Stomach (tissue), 4 donors: ENCODE results near the gene TRPV3.

Experiments
- EP300 ChIP-seq: sonication (generic); formaldehyde crosslinking; IDR thresholded peaks from one replicate; pipeline ENCODE4 v1.6.1; 2017; ENCODE audit warnings: antibody characterized with exemption
- POLR2A ChIP-seq, 4 donors: fragments of 450-650 bp; IDR thresholded peaks; one replicate each; pipeline ENCODE4 v1.6.1; 2016; ENCODE audit warnings: antibody characterized with exemption in 4 of 4, control low read depth in 2 of 4, mild to moderate bottlenecking in 1 of 4, moderate library complexity in 1 of 4
- POLR2AphosphoS5 ChIP-seq, 3 donors: sonication (generic); formaldehyde crosslinking; IDR thresholded peaks; one replicate each; pipeline ENCODE4 v1.6.1; 2016; ENCODE audit warnings: antibody characterized with exemption in 3 of 3
- TF ChIP-seq, protein P1 (sequence below), 7 experiments: fragments of 450-650 bp in 4 of 7; fragments of 200-600 bp in 3 of 7; sonication (generic) in 3 of 7; IDR thresholded peaks; one replicate each; pipeline ENCODE4 v1.5.1; 2016 to 2019; ENCODE audit warnings: antibody characterized with exemption in 7 of 7, control low read depth in 2 of 7, mild to moderate bottlenecking in 1 of 7

DNA sequence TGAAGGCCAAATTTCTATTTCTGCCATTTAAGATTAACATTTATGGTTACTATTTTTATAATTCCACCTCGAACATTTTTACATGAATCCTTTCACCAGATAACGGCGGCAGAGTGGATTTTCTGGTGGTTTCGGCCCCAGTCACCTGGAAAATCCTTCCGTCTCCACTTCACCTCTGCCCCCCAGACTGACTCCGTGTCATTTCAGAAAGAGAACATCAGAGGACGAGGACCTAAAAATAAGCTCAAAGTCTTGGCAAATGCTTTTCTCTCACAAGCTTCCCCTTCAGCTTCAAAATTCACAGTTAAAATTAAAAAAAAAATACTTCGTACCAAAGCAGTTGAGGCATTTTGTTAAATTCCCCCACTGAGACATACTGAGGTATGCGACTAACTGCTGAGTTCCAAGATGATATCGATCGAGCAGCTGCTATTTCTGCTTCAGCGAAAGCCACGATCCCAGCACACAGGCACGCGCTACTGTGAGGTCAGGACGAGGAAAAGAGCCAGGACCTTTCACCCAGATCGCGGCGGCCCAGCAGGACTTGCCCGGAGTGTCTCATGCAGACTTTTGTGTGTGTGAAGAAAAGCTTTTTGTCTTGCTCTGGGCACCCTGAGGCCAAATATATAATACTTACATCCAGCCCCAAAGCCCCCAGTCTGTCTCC is 45.0 kb downstream of the TRPV3 start:
- TF ChIP-seq, protein P1, sequence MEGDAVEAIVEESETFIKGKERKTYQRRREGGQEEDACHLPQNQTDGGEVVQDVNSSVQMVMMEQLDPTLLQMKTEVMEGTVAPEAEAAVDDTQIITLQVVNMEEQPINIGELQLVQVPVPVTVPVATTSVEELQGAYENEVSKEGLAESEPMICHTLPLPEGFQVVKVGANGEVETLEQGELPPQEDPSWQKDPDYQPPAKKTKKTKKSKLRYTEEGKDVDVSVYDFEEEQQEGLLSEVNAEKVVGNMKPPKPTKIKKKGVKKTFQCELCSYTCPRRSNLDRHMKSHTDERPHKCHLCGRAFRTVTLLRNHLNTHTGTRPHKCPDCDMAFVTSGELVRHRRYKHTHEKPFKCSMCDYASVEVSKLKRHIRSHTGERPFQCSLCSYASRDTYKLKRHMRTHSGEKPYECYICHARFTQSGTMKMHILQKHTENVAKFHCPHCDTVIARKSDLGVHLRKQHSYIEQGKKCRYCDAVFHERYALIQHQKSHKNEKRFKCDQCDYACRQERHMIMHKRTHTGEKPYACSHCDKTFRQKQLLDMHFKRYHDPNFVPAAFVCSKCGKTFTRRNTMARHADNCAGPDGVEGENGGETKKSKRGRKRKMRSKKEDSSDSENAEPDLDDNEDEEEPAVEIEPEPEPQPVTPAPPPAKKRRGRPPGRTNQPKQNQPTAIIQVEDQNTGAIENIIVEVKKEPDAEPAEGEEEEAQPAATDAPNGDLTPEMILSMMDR (IDR thresholded peaks at IDR 0.05) = no peak
- no peak for TF ChIP-seq POLR2A (IDR thresholded peaks at IDR 0.05)
- TF ChIP-seq POLR2AphosphoS5 (IDR thresholded peaks at IDR 0.05) = peak in 1 of 3 donors; percentile 33
- TF ChIP-seq EP300 = no peak
